Heart left ventricle (tissue), 16 donors: Measurements from ENCODE around the gene OR14A16. TPM values are rescaled to one million over a fixed set of nuclear protein-coding genes. Genes with fewer than 3 reads are reported as not detected.

Experiments
- ATAC-seq, 4 donors: fragments of 200-7000 bp; cut with Tn5 transposase; one replicate each; pipeline ENCODE4 v1.9.1; 2020 to 2022; ENCODE audit warnings: moderate library complexity in 4 of 4, mild to moderate bottlenecking in 3 of 4, moderate number of reproducible peaks in 1 of 4
- DNase-seq, 5 donors: peaks; one replicate each; pipeline ENCODE4 v3.0.0-alpha.2; 2020
- H3K27ac ChIP-seq, 12 donors: fragments of 200-600 bp; sonication (generic) in 4 of 12; one replicate each; pipeline versions ENCODE4 v1.5.0 to v1.8.0; 2016 to 2022; ENCODE audit warnings: mild to moderate bottlenecking in 2 of 12
- H3K27me3 ChIP-seq, 9 donors: fragments of 200-600 bp; sonication (generic) in 2 of 9; one replicate each; pipeline versions ENCODE4 v1.5.1 to v1.8.0; 2016 to 2022; ENCODE audit warnings: mild to moderate bottlenecking in 3 of 9
- H3K36me3 ChIP-seq, 9 donors: fragments of 200-600 bp; sonication (generic) in 2 of 9; one replicate each; pipeline versions ENCODE4 v1.5.0 to v1.8.0; 2018 to 2022; ENCODE audit warnings: mild to moderate bottlenecking in 2 of 9
- H3K4me1 ChIP-seq, 12 donors: fragments of 200-600 bp; sonication (generic) in 4 of 12; one replicate each; pipeline versions ENCODE4 v1.5.0 to v1.8.0; 2016 to 2022; ENCODE audit warnings: mild to moderate bottlenecking in 3 of 12
- H3K4me3 ChIP-seq, 12 donors: fragments of 200-600 bp; sonication (generic) in 4 of 12; one replicate each; pipeline versions ENCODE4 v1.5.0 to v1.8.0; 2017 to 2022; ENCODE audit warnings: mild to moderate bottlenecking in 9 of 12, moderate library complexity in 4 of 12
- H3K9me3 ChIP-seq, 12 donors: fragments of 200-600 bp; sonication (generic) in 4 of 12; one replicate each; pipeline versions ENCODE4 v1.5.0 to v1.8.0; 2016 to 2022; ENCODE audit warnings: mild to moderate bottlenecking in 1 of 12
- POLR2A ChIP-seq, 2 donors: fragments of 450-650 bp; IDR thresholded peaks; one replicate each; pipeline ENCODE4 v1.6.1; 2017; ENCODE audit warnings: antibody characterized with exemption in 2 of 2, mild to moderate bottlenecking in 2 of 2, moderate library complexity in 2 of 2
- WGBS, 4 donors: extraction: QIAGEN DNeasy Blood & Tissue Kit in 2 of 4; methylation state at CpG; one replicate each; pipeline versions ENCODE4 v1.1.5 to v1.1.7; 2013 to 2018; 5-methylcytosine and 5-hydroxymethylcytosine counted together
- intact Hi-C, 10 donors: fragments of 100-400 bp; cut with DNase I; formaldehyde crosslinking; loops; one replicate each; pipeline versions ENCODE4 v1.11.1 to v1.14.2; 2022
- polyA plus RNA-seq, 2 donors: library from polyadenylated mRNA; stranded (reverse); fragments of 200-250 nt; gene quantifications; one replicate each; pipeline ENCODE4 v1.2.3, GENCODE V29; 2013
- total RNA-seq, 9 donors: library from RNA; depleted of rRNA in 2 of 9; stranded (reverse); fragments of >200 nt in 2 of 9; fragmentation: NEBNext Ultra II Directional in 3 of 9; extraction: Animal tissue kit (Norgen Biotek cat#: 25700) in 3 of 9; gene quantifications; one replicate each; pipeline versions ENCODE4 v1.1.0 to v1.2.4, GENCODE V29; 2016 to 2023
- TF ChIP-seq, protein P1 (sequence below), 12 donors: fragments of 200-600 bp; sonication (generic) in 4 of 12; IDR thresholded peaks; one replicate each; pipeline versions ENCODE4 v1.5.0 to v1.8.0; 2018 to 2022; ENCODE audit warnings: antibody characterized with exemption in 12 of 12, mild to moderate bottlenecking in 5 of 12
- donor health status: ischemic (EF 13 %, LVEDD 7.1; RV severe dilation, severe dysfunction).
- donor health status: healthy with polysubstance abuse.
- donor health status: DM: no; HTN: yes; CAD: no.
- donor health status: DM: no; HTN: no; CAD: no.
- donor health status: ischemic (EF 25% LVEDD 6.9; RV normal size, moderate dysfunction).
- donor health status: ischemic (EF 25% LVEDD 5.7; RV mildly dilated, moderate dysfunction).
- donor health status: healthy.
- donor health status: DM: yes; HTN: yes; CAD: no.
- donor health status: ischemic (EF 35%, LVEDD 5.7; RV mildly dilated, moderate dysfunction).
- donor health status: nonischemic (EF 11% LVEDD 7.7; RV severe dilation, severe dysfunction).
- donor health status: DM: yes; HTN: yes; CAD: no.
- donor health status: PGD.
- donor health status: ischemic (EF 29% LVEDD 5.4; RV normal size, mild dysfunction).
- donor health status: nonischemic (EF 23%, LVEDD 6.1; RV moderate dilation, normal function).

OR14A16 gene
- total and polyA plus RNA-seq, 11 donors: not detected

- Histone ChIP-seq H3K4me3 (peak overlapping the region in 2 of 12 donors; percentile 52 to 65), H3K27ac (no peak overlapping the region), H3K9me3 (no peaks in the 10 kb centered on the region), H3K4me1 (peaks cover 0 to 9% (median 0%) of the 10 kb centered on the region in 12 donors), H3K27me3 (peaks cover 0 to 53% (median 20%) of the 10 kb centered on the region in 9 donors), H3K36me3 (no peaks in the 10 kb centered on the region)
- no peak for DNase-seq
- no peak for ATAC-seq
- TF ChIP-seq, protein P1, sequence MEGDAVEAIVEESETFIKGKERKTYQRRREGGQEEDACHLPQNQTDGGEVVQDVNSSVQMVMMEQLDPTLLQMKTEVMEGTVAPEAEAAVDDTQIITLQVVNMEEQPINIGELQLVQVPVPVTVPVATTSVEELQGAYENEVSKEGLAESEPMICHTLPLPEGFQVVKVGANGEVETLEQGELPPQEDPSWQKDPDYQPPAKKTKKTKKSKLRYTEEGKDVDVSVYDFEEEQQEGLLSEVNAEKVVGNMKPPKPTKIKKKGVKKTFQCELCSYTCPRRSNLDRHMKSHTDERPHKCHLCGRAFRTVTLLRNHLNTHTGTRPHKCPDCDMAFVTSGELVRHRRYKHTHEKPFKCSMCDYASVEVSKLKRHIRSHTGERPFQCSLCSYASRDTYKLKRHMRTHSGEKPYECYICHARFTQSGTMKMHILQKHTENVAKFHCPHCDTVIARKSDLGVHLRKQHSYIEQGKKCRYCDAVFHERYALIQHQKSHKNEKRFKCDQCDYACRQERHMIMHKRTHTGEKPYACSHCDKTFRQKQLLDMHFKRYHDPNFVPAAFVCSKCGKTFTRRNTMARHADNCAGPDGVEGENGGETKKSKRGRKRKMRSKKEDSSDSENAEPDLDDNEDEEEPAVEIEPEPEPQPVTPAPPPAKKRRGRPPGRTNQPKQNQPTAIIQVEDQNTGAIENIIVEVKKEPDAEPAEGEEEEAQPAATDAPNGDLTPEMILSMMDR (IDR thresholded peaks at IDR 0.05): no peak
- TF ChIP-seq POLR2A (IDR thresholded peaks at IDR 0.05): no peak
- intact Hi-C loops: no loop called here
- WGBS, 4 donors: 30 to 52% (median 47%) methylated on average over 15 of the region's 15 CpGs
Measured at GRCh38 chr1:247857985-247858619, 34.2 kb upstream of the OR14A16 start.

GRCh38 chr1:247857069-247857984 lies 33.4 kb upstream of the OR14A16 start, which contains the start of gene TRIM58:
Gene TRIM58, plus strand, starts transcription at chr1:247857187. Its CDS starts 60 bp downstream, at chr1:247857247.
- Histone ChIP-seq H3K4me3 (peak within 1 kb of the TSS in 10 of 12 donors; percentile 6 to 65 (median 34)), H3K4me1 (peaks cover 0 to 9% (median 0%) of the 10 kb centered on the region in 12 donors), H3K9me3 (no peaks in the 10 kb centered on the region), H3K36me3 (no peaks in the 10 kb centered on the region), H3K27me3 (peaks cover 0 to 53% (median 20%) of the 10 kb centered on the region in 9 donors), H3K27ac (peak within 1 kb of the TSS in 1 of 12 donors; percentile 70)
- intact Hi-C loops: no loop called here
- WGBS, 4 donors: 1 to 2% (median 2%) methylated on average over 51 to 109 of the region's 109 CpGs
- TF ChIP-seq POLR2A (IDR thresholded peaks at IDR 0.05): peak in 1 of 2 donors; percentile 44
- TF ChIP-seq, protein P1 (IDR thresholded peaks at IDR 0.05): no peak
- no peak for DNase-seq
- peak in 2 of 4 donors; percentile 33 to 45 for ATAC-seq

GRCh38 chr1:247855911-247856310 lies 32.0 kb upstream of the OR14A16 start:
- ATAC-seq: no peak
- intact Hi-C loops: no loop called here
- peaks cover 0 to 44% (median 20%) of the 10 kb centered on the region in 9 donors for H3K27me3 ChIP-seq

More at GRCh38 chr1:247855911-247856310, 32.0 kb upstream of the OR14A16 start:
- Histone ChIP-seq H3K36me3 (no peaks in the 10 kb centered on the region), H3K4me1 (peaks cover 0 to 9% (median 0%) of the 10 kb centered on the region in 12 donors), H3K27ac (no peak overlapping the region), H3K9me3 (no peaks in the 10 kb centered on the region), H3K4me3 (no peak overlapping the region)
- DNase-seq: no peak
- TF ChIP-seq, protein P1 (IDR thresholded peaks at IDR 0.05): no peak
- TF ChIP-seq POLR2A (IDR thresholded peaks at IDR 0.05): no peak
- 81 to 87% (median 84%) methylated on average over 4 of the region's 4 CpGs for WGBS, 4 donors
